Measurements from ENCODE around the gene TMED8.

- TF ChIP-seq SALL2 (tag by site-specific recombination; IDR thresholded peaks at IDR 0.05; ENCODE audit: borderline replicate concordance) (no peak), CTCF (tag by site-specific recombination; IDR thresholded peaks at IDR 0.05) (no peak), KLF9 (tag by site-specific recombination; IDR thresholded peaks at IDR 0.05; ENCODE audit: low read depth) (no peak), ZNF24 (tag by site-specific recombination; IDR thresholded peaks at IDR 0.05) (no peak), ZNF777 (tag by site-specific recombination; IDR thresholded peaks at IDR 0.05; ENCODE audit: borderline replicate concordance) (no peak), ZNF701 (tag by site-specific recombination; IDR thresholded peaks at IDR 0.05) (no peak), HOXD13 (CRISPR knock-in tag; IDR thresholded peaks at IDR 0.05; ENCODE audit: borderline replicate concordance) (no peak), ZNF362 (tag by site-specific recombination; IDR thresholded peaks at IDR 0.05) (no peak), MYNN (tag by site-specific recombination; IDR thresholded peaks at IDR 0.05; ENCODE audit: borderline replicate concordance) (no peak), PRDM10 (tag by site-specific recombination; IDR thresholded peaks at IDR 0.05) (no peak)
These were observed 41.3 kb downstream of the TMED8 start for GRCh38 chr14:77335576-77335975.
